ENCODE results near the gene GABPB1. TPM values are rescaled to one million over a fixed set of nuclear protein-coding genes. Genes with fewer than 3 reads are reported as not detected.
"Not testable (repeated sequence)": the region's sequence is repeated elsewhere in the genome, so short reads cannot be mapped to it uniquely, and the experiment has no call there.

The GABPB1 gene
- polyA plus RNA-seq, 1 of the 3 experiments (the other 2 are of a cell fraction) = 12.8 TPM

- H3K4me1 ChIP-seq (ENCODE audit: control insufficient read depth in 1 of 2, insufficient read depth in 2 of 2, low read depth in 1 of 2, low read length in 1 of 2) = no peaks in the 10 kb centered on the region
- H3K9me3 ChIP-seq = no peaks in the 10 kb centered on the region
- no peaks in the 10 kb centered on the region for H3F3A ChIP-seq (replicated peaks; ENCODE audit: insufficient read depth)
- H3K36me3 ChIP-seq (replicated peaks in 1 of 2; ENCODE audit: control insufficient read depth in 1 of 2, insufficient read depth in 2 of 2, low read length in 1 of 2) = no peaks in the 10 kb centered on the region
- H3K27me3 ChIP-seq (ENCODE audit: insufficient read depth) = no peaks in the 10 kb centered on the region
- ChIA-PET POLR2A (no interaction called here), CTCF (interaction anchor here (0.8 kb wide), 1 partner anchor 20 kb away, joined by 3 read pairs; no protein-coding TSS in a partner anchor)
- no peak overlapping the region for H3K4me3 ChIP-seq (ENCODE audit: low read depth in 2 of 2, low read length in 1 of 2)
- no peaks in the 10 kb centered on the region for H4K20me1 ChIP-seq (ENCODE audit: insufficient read depth)
- DNase-seq = no peak
- no peak for TF ChIP-seq USF2 (IDR thresholded peaks at IDR 0.05; ENCODE audit: borderline replicate concordance, low read depth, low read length)
- no peak for TF ChIP-seq SMC3 (IDR thresholded peaks at IDR 0.05; ENCODE audit: low read depth, low read length)
- H3K4me2 ChIP-seq = no peak overlapping the region
- WGBS (ENCODE audit: low lambda C conversion rate) = 100% methylated on average over 1 of the region's 1 CpG
- H3K9ac ChIP-seq = no peak overlapping the region
- H3K9me2 ChIP-seq = no peaks in the 10 kb centered on the region
- no peaks in the 10 kb centered on the region for H3K79me2 ChIP-seq (ENCODE audit: insufficient read depth)
- no peak overlapping the region for H3K27ac ChIP-seq (ENCODE audit: low read depth in 2 of 2, low read length in 1 of 2)
- H2AFZ ChIP-seq (ENCODE audit: low read depth) = no peak overlapping the region
These were observed 23.8 kb upstream of the GABPB1 start for GRCh38 chr15:50378776-50379175.

GRCh38 chr15:50377867-50378751 is 23.1 kb upstream of the GABPB1 start:
- ChIA-PET POLR2A (no interaction called here), CTCF (interaction anchor here (0.8 kb wide), 1 partner anchor 13 kb away, joined by 3 read pairs; no protein-coding TSS in a partner anchor)
- Histone ChIP-seq H3K9me3 (no peaks in the 10 kb centered on the region), H3K79me2 (ENCODE audit: insufficient read depth) (no peaks in the 10 kb centered on the region), H3K4me1 (ENCODE audit: control insufficient read depth in 1 of 2, insufficient read depth in 2 of 2, low read depth in 1 of 2, low read length in 1 of 2) (no peaks in the 10 kb centered on the region), H2AFZ (ENCODE audit: low read depth) (no peak overlapping the region), H3K4me3 (ENCODE audit: low read depth in 2 of 2, low read length in 1 of 2) (no peak overlapping the region), H3F3A (replicated peaks; ENCODE audit: insufficient read depth) (no peaks in the 10 kb centered on the region), H4K20me1 (ENCODE audit: insufficient read depth) (no peaks in the 10 kb centered on the region), H3K27ac (ENCODE audit: low read depth in 2 of 2, low read length in 1 of 2) (no peak overlapping the region), H3K9ac (no peak overlapping the region), H3K27me3 (ENCODE audit: insufficient read depth) (no peaks in the 10 kb centered on the region), H3K36me3 (replicated peaks in 1 of 2; ENCODE audit: control insufficient read depth in 1 of 2, insufficient read depth in 2 of 2, low read length in 1 of 2) (no peaks in the 10 kb centered on the region), H3K9me2 (no peaks in the 10 kb centered on the region), H3K4me2 (no peak overlapping the region)
- WGBS (ENCODE audit: low lambda C conversion rate) = 86% methylated on average over 3 of the region's 3 CpGs
- no peak for TF ChIP-seq EP300 (IDR thresholded peaks at IDR 0.05; ENCODE audit: borderline replicate concordance in 1 of 2, low read depth in 1 of 2, low read length in 1 of 2)
- no peak for TF ChIP-seq FOXJ3 (CRISPR knock-in tag; IDR thresholded peaks at IDR 0.05)
- TF ChIP-seq PBX3 (IDR thresholded peaks at IDR 0.05) = no peak
- TF ChIP-seq CTCF (IDR thresholded peaks at IDR 0.05) = no peak
- TF ChIP-seq USF1 (IDR thresholded peaks at IDR 0.05; ENCODE audit: borderline replicate concordance, low read depth) = no peak
- no peak for TF ChIP-seq SIN3A (IDR thresholded peaks at IDR 0.05; ENCODE audit: borderline replicate concordance, low read depth, low read length)
- DNase-seq = no peak

GRCh38 chr15:50369564-50369963 is 14.6 kb upstream of the GABPB1 start:
- H3K4me1 ChIP-seq (ENCODE audit: control insufficient read depth in 1 of 2, insufficient read depth in 2 of 2, low read depth in 1 of 2, low read length in 1 of 2); H3K27me3 ChIP-seq (ENCODE audit: insufficient read depth); H3K9me2 ChIP-seq; H3F3A ChIP-seq (replicated peaks; ENCODE audit: insufficient read depth); H3K9ac ChIP-seq; H3K36me3 ChIP-seq (replicated peaks in 1 of 2; ENCODE audit: control insufficient read depth in 1 of 2, insufficient read depth in 2 of 2, low read length in 1 of 2); DNase-seq; H3K27ac ChIP-seq (ENCODE audit: low read depth in 2 of 2, low read length in 1 of 2); CTCF ChIA-PET; H4K20me1 ChIP-seq (ENCODE audit: insufficient read depth); H2AFZ ChIP-seq (ENCODE audit: low read depth); H3K4me2 ChIP-seq; H3K79me2 ChIP-seq (ENCODE audit: insufficient read depth); H3K4me3 ChIP-seq (ENCODE audit: low read depth in 2 of 2, low read length in 1 of 2); H3K9me3 ChIP-seq: not testable (repeated sequence)
- POLR2A ChIA-PET = interaction anchor here (0.7 kb wide), 1 partner anchor 13 kb away, joined by 4 read pairs; no protein-coding TSS in a partner anchor
- 97% methylated on average over 8 of the region's 8 CpGs for WGBS (ENCODE audit: low lambda C conversion rate)
